ENCODE data around the gene RRH.
"Not testable (repeated sequence)": the region's sequence is repeated elsewhere in the genome, so short reads cannot be mapped to it uniquely, and the experiment has no call there.

Gene RRH, protein sequence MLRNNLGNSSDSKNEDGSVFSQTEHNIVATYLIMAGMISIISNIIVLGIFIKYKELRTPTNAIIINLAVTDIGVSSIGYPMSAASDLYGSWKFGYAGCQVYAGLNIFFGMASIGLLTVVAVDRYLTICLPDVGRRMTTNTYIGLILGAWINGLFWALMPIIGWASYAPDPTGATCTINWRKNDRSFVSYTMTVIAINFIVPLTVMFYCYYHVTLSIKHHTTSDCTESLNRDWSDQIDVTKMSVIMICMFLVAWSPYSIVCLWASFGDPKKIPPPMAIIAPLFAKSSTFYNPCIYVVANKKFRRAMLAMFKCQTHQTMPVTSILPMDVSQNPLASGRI

DNA sequence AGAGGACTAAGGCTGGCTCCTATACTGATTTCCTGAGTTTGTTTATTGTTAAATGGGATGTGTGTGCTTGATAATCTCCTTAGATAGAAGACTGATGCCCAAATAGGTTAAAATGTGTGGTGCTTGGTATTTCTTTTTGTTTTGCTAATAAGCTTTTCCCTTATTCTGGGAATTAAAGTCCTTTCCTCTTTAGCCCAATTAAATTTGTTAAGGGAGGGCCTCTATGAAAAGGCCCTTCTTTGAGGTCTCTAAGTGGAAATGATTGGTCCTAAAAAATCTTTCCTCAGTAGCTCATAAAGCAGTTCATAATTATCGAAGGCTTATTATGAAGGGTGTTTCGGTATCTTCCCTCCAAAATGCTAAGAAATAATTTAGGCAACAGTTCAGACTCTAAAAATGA is at the start of gene RRH:
RRH (plus strand) TSS at position 301 of the 400 bp plus-strand sequence; CDS start at position 357, 56 bp downstream.
- no peak for DNase-seq

GRCh38 chr4:109782092-109782491 is 45.7 kb upstream of the RRH start:
- DNase-seq = not testable (repeated sequence)

DNA sequence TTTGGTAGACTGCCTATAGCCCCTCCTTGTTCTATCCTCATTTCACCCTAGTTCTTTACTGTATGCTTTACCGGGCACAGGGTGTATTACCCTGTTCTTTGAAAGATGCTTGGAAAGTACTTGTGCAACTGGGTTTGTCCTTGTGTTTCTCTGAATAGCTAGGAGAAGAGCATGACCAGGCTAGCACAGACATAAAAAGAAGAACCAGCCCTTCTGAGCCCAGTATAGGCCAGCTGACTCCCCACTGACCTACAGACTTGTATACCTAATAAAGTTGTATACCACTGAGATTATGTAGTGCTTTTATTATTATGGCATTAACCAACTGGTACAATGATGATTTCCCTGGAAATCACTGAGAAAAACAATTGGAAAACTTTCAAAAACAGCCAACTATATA is 40.9 kb upstream of the RRH start:
- DNase-seq = no peak

DNA sequence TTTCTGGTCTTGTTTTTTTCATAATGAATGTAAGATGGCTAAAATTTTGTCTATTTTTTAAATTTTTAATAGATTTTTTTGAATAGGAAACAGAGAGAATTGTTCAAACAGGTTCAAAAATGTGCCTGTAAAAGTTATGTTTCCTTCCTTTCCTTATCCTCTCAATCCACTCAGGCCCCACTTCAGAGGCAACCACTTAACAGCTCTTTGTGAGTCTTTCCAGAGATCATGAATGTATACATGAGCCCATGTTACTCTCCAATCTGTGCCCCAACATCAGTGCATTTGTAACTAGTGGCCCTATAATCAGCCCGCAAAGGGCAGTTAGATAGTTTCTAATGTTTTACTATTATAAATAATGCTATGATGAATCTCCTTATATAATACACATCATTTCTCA is 40.0 kb upstream of the RRH start:
- DNase-seq = no peak

DNA sequence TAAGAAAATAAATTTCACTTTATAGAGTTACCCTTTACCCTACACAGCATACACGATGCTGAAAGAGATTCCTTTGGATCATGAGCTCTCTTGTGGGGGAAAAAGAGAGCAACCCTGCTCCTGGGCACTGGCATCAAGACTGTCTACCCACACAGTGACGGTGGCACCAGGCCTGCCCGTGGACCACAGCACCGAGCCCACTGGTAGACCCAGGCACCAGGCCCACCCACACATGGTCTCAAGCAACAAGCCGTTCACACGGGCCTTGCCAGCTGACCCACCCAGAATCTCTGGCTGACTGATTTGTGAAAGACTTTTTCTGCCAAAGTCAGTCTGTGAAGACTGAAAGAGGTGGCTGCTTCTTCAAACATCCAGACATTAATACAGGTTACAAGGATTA is 32.7 kb upstream of the RRH start:
- DNase-seq = no peak

GRCh38 chr4:109798866-109799265 is 28.9 kb upstream of the RRH start:
- DNase-seq = no peak

DNA sequence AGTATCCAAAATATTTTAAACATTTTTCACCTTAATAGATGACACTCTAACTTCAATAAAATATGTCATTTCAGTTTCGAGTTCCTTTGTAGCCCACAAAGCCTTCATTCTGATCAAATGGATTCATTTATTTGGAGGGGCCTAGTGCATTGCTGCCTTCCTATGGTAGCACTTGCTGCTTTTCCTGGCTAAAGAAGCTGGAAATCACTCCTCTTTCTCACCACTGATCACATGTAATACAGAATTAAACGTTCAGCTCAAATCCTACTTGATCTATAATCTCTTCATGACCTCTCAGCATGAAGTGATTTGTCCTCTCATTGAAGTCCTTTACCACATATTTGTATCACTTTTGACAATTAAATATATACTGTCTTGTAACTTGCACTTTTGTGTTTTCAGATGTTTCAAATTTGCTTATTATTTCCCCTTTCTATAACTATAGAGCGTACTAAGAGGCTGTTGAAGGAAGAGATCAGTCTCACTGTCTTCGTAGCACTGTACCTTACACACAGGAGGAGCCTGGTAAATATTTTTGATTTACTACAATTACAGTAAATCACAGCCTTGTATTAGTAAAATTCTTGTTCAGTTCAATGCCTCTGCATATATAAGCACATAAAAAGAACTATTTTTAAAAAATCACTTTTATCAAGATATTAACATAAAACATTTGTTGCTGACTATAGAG is 26.5 kb upstream of the RRH start:
- DNase-seq = no peak

DNA sequence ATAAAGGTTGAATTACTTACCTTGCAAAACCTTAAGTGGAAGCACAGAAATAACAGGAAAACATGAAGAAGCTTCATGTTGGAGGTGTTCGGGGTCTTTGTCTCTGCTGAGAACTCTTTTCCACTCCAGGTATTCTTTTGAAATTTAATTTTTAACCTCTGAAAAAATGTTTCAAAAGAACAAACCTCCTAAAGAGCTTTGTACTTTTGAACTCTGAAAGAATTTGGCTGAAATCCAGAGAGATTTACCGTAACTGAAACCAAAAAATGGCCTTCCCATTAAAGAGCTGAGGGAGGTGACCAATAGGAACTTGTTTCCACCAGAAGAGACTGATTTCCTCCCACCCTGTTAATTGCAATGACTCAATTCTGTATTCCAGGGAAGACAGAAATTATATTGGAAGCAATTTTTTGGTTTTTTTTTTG is 25.9 kb upstream of the RRH start, which contains the start of gene CFI:
CFI (minus strand) TSS at position 105 of the 425 bp plus-strand sequence; CDS start at position 77, 28 bp downstream.
- no peak for DNase-seq

GRCh38 chr4:109803924-109804571 is 23.7 kb upstream of the RRH start:
- peak; percentile 6 for DNase-seq

DNA sequence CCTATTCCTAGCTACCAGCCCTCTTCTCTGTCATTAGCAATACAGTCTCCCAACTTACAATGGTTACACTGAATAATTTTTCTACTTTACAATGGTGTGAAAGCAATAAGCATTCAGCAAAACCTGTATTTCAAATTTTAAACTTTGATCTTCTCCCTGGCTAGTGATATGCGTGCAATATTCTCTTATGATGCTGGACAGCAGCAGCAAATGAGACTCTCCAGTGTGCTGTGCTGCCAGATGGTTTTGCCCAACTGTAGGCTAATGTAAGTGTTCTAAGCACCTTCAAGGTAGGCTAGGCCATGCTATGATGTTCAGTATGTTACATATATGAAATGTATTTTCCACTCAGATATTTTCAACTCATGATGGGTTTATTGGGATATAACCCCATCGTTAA is 18.1 kb upstream of the RRH start:
- no peak for DNase-seq

GRCh38 chr4:109810552-109811387 is 17.0 kb upstream of the RRH start:
- DNase-seq = no peak

- DNase-seq = no peak
Observed at GRCh38 chr4:109811707-109812106, 16.1 kb upstream of the RRH start.

DNA sequence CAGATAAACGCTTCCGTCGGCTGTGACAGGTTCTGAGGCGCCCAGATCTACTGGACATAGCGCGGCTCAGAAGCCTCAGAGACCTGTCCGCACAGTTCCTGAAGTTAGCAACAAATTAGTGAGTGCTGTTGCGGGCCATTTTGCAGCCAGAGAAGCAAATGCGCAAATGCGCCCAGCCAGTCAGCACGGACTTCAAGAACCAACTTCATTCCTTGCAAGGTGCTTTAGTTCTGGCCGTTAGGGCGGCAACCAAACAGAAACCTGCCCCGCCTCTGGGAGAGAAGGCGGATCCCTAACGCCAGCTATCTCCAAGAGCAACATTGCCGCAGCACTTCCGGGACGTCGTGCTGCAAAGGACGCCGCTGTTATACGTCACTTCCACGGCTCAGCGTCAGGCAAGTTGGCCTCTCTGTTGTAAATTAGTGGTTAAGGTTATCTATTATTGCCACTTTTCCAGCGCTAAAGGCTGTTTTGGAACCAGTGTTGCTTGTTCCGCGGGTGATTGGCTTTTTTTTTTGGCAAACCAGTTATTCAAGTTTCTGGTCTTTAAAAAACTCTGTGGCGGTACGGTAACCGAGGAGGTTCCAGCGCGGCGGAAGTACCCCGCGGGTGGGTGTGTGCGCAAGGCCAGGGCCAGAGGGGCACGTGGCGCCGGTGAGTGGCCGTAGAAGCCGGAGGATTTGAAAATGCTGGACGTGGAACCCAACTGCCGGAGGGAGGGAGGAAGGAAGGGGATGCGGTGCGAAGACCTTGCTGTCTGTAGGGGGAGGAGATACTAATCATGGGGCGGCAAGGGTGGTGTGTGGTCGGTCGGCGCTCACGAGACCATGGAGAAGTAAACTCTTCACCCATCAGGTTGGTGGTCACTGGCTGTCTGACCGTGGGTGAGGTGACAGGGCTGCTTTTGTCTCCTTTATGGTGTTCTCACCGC is 12.4 kb upstream of the RRH start, which contains the start of gene GAR1:
GAR1 (plus strand) TSS at position 612 of the 931 bp plus-strand sequence. CDS start 403 bp downstream, outside the sequence.
- DNase-seq = peak; percentile 74

- no peak for DNase-seq
Observed at GRCh38 chr4:109816082-109816442, 11.7 kb upstream of the RRH start.

GRCh38 chr4:109816894-109817293 is 10.9 kb upstream of the RRH start:
- no peak for DNase-seq

- no peak for DNase-seq
Observed at GRCh38 chr4:109818268-109818667, 9.5 kb upstream of the RRH start.

GRCh38 chr4:109820563-109820962 is 7.2 kb upstream of the RRH start:
- DNase-seq = no peak

DNA sequence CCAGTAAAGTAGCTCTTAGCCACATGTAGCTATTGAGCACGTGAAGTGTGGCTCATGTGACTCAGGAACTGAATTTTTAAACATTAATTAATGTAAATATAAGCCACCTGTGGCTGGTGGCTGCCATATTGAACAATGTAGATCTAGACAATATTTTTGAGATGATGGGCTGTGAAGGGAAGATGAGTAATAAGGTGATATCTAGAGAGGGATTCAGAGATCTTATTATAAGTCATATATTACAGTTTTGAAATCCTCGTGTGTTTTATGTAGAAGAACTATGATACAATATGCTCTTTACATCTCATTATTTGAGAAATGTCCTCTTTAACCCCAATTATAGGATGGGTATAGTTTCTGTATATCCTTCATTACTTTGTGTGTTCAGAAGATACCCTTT is 6.6 kb upstream of the RRH start:
- DNase-seq = no peak

DNA sequence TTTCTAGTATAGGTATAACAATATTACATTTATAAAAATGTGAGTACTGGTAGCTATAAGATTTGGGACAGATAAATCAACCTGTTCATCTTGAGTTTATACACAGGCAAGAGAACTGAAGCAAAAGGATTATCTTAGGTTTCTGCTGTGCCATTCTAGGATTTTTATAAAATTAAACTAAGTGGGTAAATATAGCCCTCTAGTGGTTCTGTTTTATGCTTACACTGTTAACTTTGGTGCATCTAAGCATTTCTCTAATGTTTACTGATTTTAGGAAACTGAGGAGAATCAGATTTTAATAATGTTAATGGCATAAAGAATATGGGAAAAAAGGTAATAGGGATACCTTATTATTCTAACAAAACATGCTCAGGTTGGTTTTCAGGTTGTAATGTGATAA is 1.1 kb upstream of the RRH start:
- DNase-seq = no peak

DNA sequence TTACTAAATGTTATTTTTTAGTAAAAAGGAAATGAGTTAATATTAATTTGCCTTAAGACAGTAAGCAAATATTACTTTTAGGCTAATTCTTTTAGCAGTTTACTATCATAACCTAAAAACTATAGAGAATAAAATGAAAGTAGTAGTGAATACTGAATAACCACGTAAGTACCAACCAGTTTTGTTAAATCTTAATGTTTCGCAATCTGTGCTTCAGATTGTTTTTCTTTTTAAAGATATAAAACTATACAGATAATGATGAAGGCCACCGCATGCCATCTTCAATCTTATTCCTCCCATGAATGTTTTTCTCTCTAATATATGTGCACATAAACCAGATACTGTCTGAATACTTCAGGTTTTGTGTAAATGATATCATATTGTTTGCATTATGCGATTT is 6.0 kb downstream of the RRH start:
- no peak for DNase-seq

- DNase-seq = no peak
Observed at GRCh38 chr4:109836985-109837384, 9.2 kb downstream of the RRH start.
